ENCODE results near the gene WRAP53. TPM values are rescaled to one million over a fixed set of nuclear protein-coding genes. Genes with fewer than 3 reads are reported as not detected.

Gene WRAP53
- total and polyA plus RNA-seq, 10 donors = 8.5 to 21.8 (median 9.8) TPM

DNA sequence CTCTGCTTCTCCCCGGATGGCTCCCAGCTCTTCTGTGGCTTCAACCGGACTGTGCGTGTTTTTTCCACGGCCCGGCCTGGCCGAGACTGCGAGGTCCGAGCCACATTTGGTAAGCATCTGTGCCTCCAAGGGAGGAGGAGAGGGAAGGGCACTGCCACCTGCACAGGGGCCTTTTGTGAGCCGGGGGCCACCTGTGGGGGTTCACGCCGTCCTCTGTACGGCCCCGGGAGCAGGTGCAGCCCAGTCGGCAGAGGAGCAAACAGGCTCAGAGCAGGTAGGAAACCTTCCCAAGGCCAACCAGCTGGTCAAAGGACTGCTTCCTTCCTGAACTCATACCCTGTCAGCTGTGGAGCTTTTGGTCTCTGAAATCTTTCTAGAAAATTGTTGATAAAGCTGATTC is 13.4 kb downstream of the WRAP53 start:
- Histone ChIP-seq H3K4me3 (no peak overlapping the region), H3K27ac (peak overlapping the region in 1 of 8 donors; percentile 11), H3K4me1 (peaks cover 7 to 36% (median 18%) of the 10 kb centered on the region in 6 donors), H3K36me3 (peaks cover 0 to 67% (median 23%) of the 10 kb centered on the region in 6 donors), H3K27me3 (replicated peaks in 1 of 7) (peaks cover 5 to 48% (median 27%) of the 10 kb centered on the region in 7 donors), H3K9me3 (no peaks in the 10 kb centered on the region)
- DNase-seq = no peak
- WGBS, 5 donors = 79 to 95% (median 84%) methylated on average over 14 of the region's 14 CpGs
- TF ChIP-seq POLR2A (IDR thresholded peaks at IDR 0.05) (no peak), POLR2AphosphoS5 (IDR thresholded peaks at IDR 0.05) (no peak)
- TF ChIP-seq, protein P1, sequence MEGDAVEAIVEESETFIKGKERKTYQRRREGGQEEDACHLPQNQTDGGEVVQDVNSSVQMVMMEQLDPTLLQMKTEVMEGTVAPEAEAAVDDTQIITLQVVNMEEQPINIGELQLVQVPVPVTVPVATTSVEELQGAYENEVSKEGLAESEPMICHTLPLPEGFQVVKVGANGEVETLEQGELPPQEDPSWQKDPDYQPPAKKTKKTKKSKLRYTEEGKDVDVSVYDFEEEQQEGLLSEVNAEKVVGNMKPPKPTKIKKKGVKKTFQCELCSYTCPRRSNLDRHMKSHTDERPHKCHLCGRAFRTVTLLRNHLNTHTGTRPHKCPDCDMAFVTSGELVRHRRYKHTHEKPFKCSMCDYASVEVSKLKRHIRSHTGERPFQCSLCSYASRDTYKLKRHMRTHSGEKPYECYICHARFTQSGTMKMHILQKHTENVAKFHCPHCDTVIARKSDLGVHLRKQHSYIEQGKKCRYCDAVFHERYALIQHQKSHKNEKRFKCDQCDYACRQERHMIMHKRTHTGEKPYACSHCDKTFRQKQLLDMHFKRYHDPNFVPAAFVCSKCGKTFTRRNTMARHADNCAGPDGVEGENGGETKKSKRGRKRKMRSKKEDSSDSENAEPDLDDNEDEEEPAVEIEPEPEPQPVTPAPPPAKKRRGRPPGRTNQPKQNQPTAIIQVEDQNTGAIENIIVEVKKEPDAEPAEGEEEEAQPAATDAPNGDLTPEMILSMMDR (IDR thresholded peaks at IDR 0.05 in 8 of 11, conservative IDR thresholded peaks at IDR 0.05 in 3 of 11) = no peak
- intact Hi-C loops (cut with DNase I; ENCODE audit: low total_unique reads) = no loop called here

DNA sequence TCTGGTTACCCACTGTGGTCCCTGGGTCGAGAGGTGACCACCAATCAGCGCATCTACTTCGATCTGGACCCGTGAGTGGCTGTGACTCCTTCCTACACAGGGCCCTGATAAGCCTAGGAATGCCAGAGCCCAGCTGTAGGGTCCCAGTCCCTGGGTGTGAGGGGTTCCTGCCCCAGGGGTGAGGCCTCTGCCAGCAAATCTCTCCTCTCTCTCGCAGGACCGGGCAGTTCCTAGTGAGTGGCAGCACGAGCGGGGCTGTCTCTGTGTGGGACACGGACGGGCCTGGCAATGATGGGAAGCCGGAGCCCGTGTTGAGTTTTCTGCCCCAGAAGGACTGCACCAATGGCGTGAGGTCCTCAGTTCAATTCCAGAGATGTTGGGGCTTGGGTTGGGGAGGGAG is 14.5 kb downstream of the WRAP53 start:
- intact Hi-C loops (cut with DNase I; ENCODE audit: low total_unique reads) = no loop called here
- DNase-seq = no peak
- H3K27ac ChIP-seq = no peak overlapping the region
- 94 to 97% (median 96%) methylated on average over 8 to 13 of the region's 13 CpGs for WGBS, 5 donors
- H3K9me3 ChIP-seq = no peaks in the 10 kb centered on the region
- H3K4me3 ChIP-seq = no peak overlapping the region
- peaks cover 5 to 59% (median 31%) of the 10 kb centered on the region in 7 donors for H3K27me3 ChIP-seq (replicated peaks in 1 of 7)
- H3K36me3 ChIP-seq = peaks cover 0 to 56% (median 23%) of the 10 kb centered on the region in 6 donors
- peaks cover 7 to 36% (median 18%) of the 10 kb centered on the region in 6 donors for H3K4me1 ChIP-seq
- TF ChIP-seq POLR2AphosphoS5 (IDR thresholded peaks at IDR 0.05) = no peak
- TF ChIP-seq, protein P1 (IDR thresholded peaks at IDR 0.05 in 8 of 11, conservative IDR thresholded peaks at IDR 0.05 in 3 of 11) = no peak
- TF ChIP-seq POLR2A (IDR thresholded peaks at IDR 0.05) = no peak

DNA sequence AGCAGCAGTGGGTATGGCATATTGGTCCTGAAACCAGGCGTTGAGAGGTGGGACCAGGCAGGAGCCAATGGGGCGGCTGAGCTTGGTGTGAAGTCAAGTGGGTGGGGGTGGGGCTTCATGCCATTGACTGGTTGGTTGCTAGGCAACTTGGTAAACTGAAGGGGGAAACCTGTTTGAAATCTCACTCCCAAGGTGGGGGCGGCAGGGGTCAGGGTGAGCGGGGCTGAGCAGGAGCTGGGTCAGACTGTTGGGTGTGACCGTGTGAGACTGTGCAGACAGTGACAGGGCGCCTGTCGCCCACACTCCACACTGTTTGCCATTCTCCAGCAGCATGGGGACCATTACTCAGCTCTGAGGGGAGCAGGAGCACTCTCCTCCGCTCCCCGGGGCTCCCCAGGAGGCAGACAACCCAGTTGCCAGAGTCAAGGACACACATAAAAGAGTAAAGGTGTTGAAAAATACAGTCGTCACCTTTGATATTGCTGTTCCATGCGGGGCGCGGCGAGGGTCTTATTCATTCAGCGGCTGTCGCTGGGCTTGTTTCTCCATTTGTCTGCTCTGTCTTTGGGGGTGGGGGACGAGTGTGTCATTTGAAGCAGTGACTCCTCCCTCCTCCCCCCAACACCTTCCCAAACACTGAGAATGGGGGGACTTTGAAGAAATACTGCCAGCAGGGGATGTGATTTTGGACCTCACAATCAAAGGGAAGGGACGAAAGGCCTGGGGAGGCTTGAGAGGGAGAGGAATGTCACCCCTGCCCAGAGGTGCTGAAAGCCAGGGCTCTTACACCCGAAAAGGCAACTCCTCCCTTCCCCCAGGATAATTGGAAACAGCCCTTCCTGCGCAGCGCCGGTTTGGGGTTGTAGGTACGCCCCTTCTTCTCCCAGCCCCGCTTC is 15.6 kb downstream of the WRAP53 start:
- peaks cover 7 to 36% (median 18%) of the 10 kb centered on the region in 6 donors for H3K4me1 ChIP-seq
- H3K27ac ChIP-seq = no peak overlapping the region
- H3K27me3 ChIP-seq (replicated peaks in 1 of 7) = peaks cover 5 to 69% (median 31%) of the 10 kb centered on the region in 7 donors
- no peaks in the 10 kb centered on the region for H3K9me3 ChIP-seq
- peaks cover 0 to 45% (median 23%) of the 10 kb centered on the region in 6 donors for H3K36me3 ChIP-seq
- intact Hi-C loops (cut with DNase I; ENCODE audit: low total_unique reads) = no loop called here
- no peak for TF ChIP-seq POLR2A (IDR thresholded peaks at IDR 0.05)
- TF ChIP-seq, protein P1 (IDR thresholded peaks at IDR 0.05 in 8 of 11, conservative IDR thresholded peaks at IDR 0.05 in 3 of 11) = no peak
- DNase-seq = peak; percentile 54
- 56 to 77% (median 64%) methylated on average over 24 of the region's 24 CpGs for WGBS, 5 donors
- no peak overlapping the region for H3K4me3 ChIP-seq
